GM23338 (cell line): ENCODE results near the gene VAV3. TPM values are rescaled to one million over a fixed set of nuclear protein-coding genes. Genes with fewer than 3 reads are reported as not detected.

Source experiments
- ATAC-seq: fragments of 200-7000 bp; cut with Tn5 transposase; 3 replicates; pipeline ENCODE4 v1.9.1; 2020
- DNase-seq: peaks from one replicate; pipeline ENCODE4 v3.0.0-alpha.2; 2015; ENCODE audit warnings: low spot score
- H2AFZ ChIP-seq: fragments of 200-600 bp; sonication (generic); 2 replicates; pipeline ENCODE4 v1.8.0; 2016; ENCODE audit warnings: antibody characterized with exemption, mild to moderate bottlenecking, moderate library complexity
- H3F3A ChIP-seq: fragments of 200-600 bp; sonication (generic); replicated peaks from 2 replicates; pipeline ENCODE4 v1.8.0; 2017; ENCODE audit warnings: antibody characterized with exemption, mixed run types, low read depth
- H3K27ac ChIP-seq: fragments of 200-600 bp; sonication (generic); 2 replicates; pipeline ENCODE4 v1.6.1; 2016; ENCODE audit warnings: low read depth
- H3K27me3 ChIP-seq: fragments of 200-600 bp; sonication (generic); 2 replicates; pipeline ENCODE4 v1.8.0; 2016; ENCODE audit warnings: mild to moderate bottlenecking, mixed run types, moderate library complexity; ENCODE audit not compliant: insufficient read depth
- H3K36me3 ChIP-seq: fragments of 200-600 bp; sonication (generic); 2 replicates; pipeline ENCODE4 v1.8.0; 2016; ENCODE audit warnings: mild to moderate bottlenecking; ENCODE audit not compliant: insufficient read depth
- H3K4me1 ChIP-seq: fragments of 200-600 bp; sonication (generic); 2 replicates; pipeline ENCODE4 v1.8.0; 2016; ENCODE audit warnings: mild to moderate bottlenecking, moderate library complexity; ENCODE audit not compliant: insufficient read depth
- H3K4me2 ChIP-seq: fragments of 200-600 bp; sonication (generic); 2 replicates; pipeline ENCODE4 v1.7.1; 2017; ENCODE audit warnings: mixed run types
- H3K4me3 ChIP-seq: fragments of 200-600 bp; sonication (generic); 2 replicates; pipeline ENCODE4 v1.6.1; 2016; ENCODE audit warnings: mixed run types
- H3K79me2 ChIP-seq: fragments of 200-600 bp; sonication (generic); replicated peaks from 2 replicates; pipeline ENCODE4 v1.8.0; 2017; ENCODE audit warnings: mild to moderate bottlenecking; ENCODE audit not compliant: insufficient read depth
- H3K9me2 ChIP-seq: fragments of 200-600 bp; sonication (generic); 2 replicates; pipeline ENCODE4 v1.8.0; 2017; ENCODE audit not compliant: insufficient read depth
- H4K20me1 ChIP-seq: fragments of 200-600 bp; sonication (generic); replicated peaks from 2 replicates; pipeline ENCODE4 v1.8.0; 2017; ENCODE audit warnings: mild to moderate bottlenecking; ENCODE audit not compliant: insufficient read depth
- H3K27ac Mint-ChIP-seq: 2 replicates; pipeline ENCODE4 v1.8.0; 2020; ENCODE audit warnings: inconsistent platforms, mild to moderate bottlenecking, moderate library complexity, mixed read lengths
- H3K27me3 Mint-ChIP-seq: 3 replicates; pipeline ENCODE4 v1.8.0; 2022; ENCODE audit warnings: low read depth, mild to moderate bottlenecking, moderate library complexity, mixed read lengths, inconsistent platforms; ENCODE audit not compliant: insufficient read depth, poor library complexity
- H3K36me3 Mint-ChIP-seq: 3 replicates; pipeline ENCODE4 v1.8.0; 2021; ENCODE audit warnings: low read depth, mild to moderate bottlenecking, inconsistent platforms, moderate library complexity, mixed read lengths
- H3K4me1 Mint-ChIP-seq: 3 replicates; pipeline ENCODE4 v1.8.0; 2020; ENCODE audit warnings: mild to moderate bottlenecking, inconsistent platforms, mixed read lengths
- H3K4me3 Mint-ChIP-seq: 3 replicates; pipeline ENCODE4 v1.8.0; 2021; ENCODE audit warnings: moderate library complexity, mild to moderate bottlenecking, inconsistent platforms, mixed read lengths
- H3K9me3 Mint-ChIP-seq: 3 replicates; pipeline ENCODE4 v1.8.0; 2020; ENCODE audit warnings: moderate library complexity, mild to moderate bottlenecking, inconsistent platforms, mixed read lengths
- CREB1 ChIP-seq: fragments of 250-450 bp; sonication (Bioruptor Pico); IDR thresholded peaks from 2 replicates; pipeline ENCODE4 v1.5.0; 2020; ENCODE audit warnings: low read depth, mild to moderate bottlenecking, moderate library complexity
- CTCF ChIP-seq, 2 experiments: fragments of 200-600 bp in 1 of 2; sonication (generic) in 1 of 2; conservative IDR thresholded peaks; 2 replicates each; pipeline versions ENCODE4 v1.5.1 to v1.6.1; 2016 to 2017; ENCODE audit warnings: antibody characterized with exemption in 2 of 2, low read depth in 2 of 2, mild to moderate bottlenecking in 2 of 2, moderate library complexity in 1 of 2
- ETS1 ChIP-seq: IDR thresholded peaks from 2 replicates; pipeline ENCODE4 v1.6.1; 2016; ENCODE audit warnings: antibody characterized with exemption
- EZH2 ChIP-seq: fragments of 200-600 bp; sonication (generic); IDR thresholded peaks from one replicate; pipeline ENCODE4 v1.8.0; 2017; ENCODE audit warnings: antibody characterized with exemption, mild to moderate bottlenecking, low read depth; ENCODE audit not compliant: unreplicated experiment
- EZH2phosphoT487 ChIP-seq: fragments of 200-600 bp; sonication (generic); IDR thresholded peaks from one replicate; pipeline ENCODE4 v1.8.1; 2018; ENCODE audit warnings: antibody characterized with exemption; ENCODE audit not compliant: unreplicated experiment
- JUNB ChIP-seq: IDR thresholded peaks from one replicate; pipeline ENCODE4 v1.6.1; 2016; ENCODE audit warnings: antibody characterized with exemption; ENCODE audit not compliant: unreplicated experiment
- NANOG ChIP-seq: IDR thresholded peaks from 2 replicates; pipeline ENCODE4 v1.6.1; 2016; ENCODE audit warnings: antibody characterized with exemption, borderline replicate concordance
- POLR2AphosphoS5 ChIP-seq: IDR thresholded peaks from 2 replicates; pipeline ENCODE4 v1.6.1; 2016; ENCODE audit warnings: antibody characterized with exemption, low read depth
- REST ChIP-seq: IDR thresholded peaks from one replicate; pipeline ENCODE4 v1.6.1; 2018; ENCODE audit warnings: antibody characterized with exemption; ENCODE audit not compliant: unreplicated experiment
- STAT1 ChIP-seq: IDR thresholded peaks from one replicate; pipeline ENCODE4 v1.6.1; 2016; ENCODE audit warnings: antibody characterized with exemption; ENCODE audit not compliant: unreplicated experiment
- ZNF114 ChIP-seq: fragments of 250-450 bp; sonication (Bioruptor Pico); IDR thresholded peaks from 2 replicates; pipeline ENCODE4 v1.5.0; 2020; ENCODE audit warnings: mild to moderate bottlenecking, moderate library complexity
- ZNF331 ChIP-seq: fragments of 250-450 bp; sonication (Bioruptor Pico); IDR thresholded peaks from 2 replicates; pipeline ENCODE4 v1.5.0; 2020; ENCODE audit warnings: low read depth, mild to moderate bottlenecking, moderate library complexity
- ZNF462 ChIP-seq: fragments of 250-450 bp; sonication (Bioruptor Pico); IDR thresholded peaks from 2 replicates; pipeline ENCODE4 v1.5.0; 2020; ENCODE audit warnings: mild to moderate bottlenecking, moderate library complexity
- polyA plus RNA-seq: library from polyadenylated mRNA; unstranded; fragments of >200 nt; fragmentation: Nextera tagmentation; extraction: Ambion mirVana; gene quantifications from 2 replicates; pipeline ENCODE4 v1.2.1, GENCODE V29; 2016
- total RNA-seq: library from RNA; depleted of rRNA; stranded (reverse); fragments of >200 nt; shearing (Covaris generic); gene quantifications from 2 replicates; pipeline ENCODE4 v1.2.3, GENCODE V29; 2014

VAV3 gene
- total and polyA plus RNA-seq, 2 experiments from 2014 or later, result 3.0 to 11.3 TPM

- no peaks in the 10 kb centered on the region for H3F3A ChIP-seq
- peaks cover 2% of the 10 kb centered on the region for H3K27me3 Mint-ChIP-seq
- DNase-seq, result no peak
- H3K36me3 ChIP-seq, result no peaks in the 10 kb centered on the region
- no peaks in the 10 kb centered on the region for H3K79me2 ChIP-seq
- no peaks in the 10 kb centered on the region for H3K9me3 Mint-ChIP-seq
- no peak for TF ChIP-seq CTCF (conservative IDR thresholded peaks at IDR 0.05; ENCODE audit: low read depth in 2 of 2)
- TF ChIP-seq ZNF331 (CRISPR knock-in tag), result no peak
- no peak for TF ChIP-seq STAT1
- TF ChIP-seq EZH2, result no peak
- TF ChIP-seq POLR2AphosphoS5, result no peak
- no peak for TF ChIP-seq CREB1
- no peak for TF ChIP-seq EZH2phosphoT487
- no peak for TF ChIP-seq JUNB
- TF ChIP-seq NANOG, result no peak
- no peak for TF ChIP-seq ZNF462
- TF ChIP-seq REST, result no peak
- TF ChIP-seq ETS1, result no peak
- no peak for TF ChIP-seq ZNF114 (CRISPR knock-in tag)
- H4K20me1 ChIP-seq, result no peaks in the 10 kb centered on the region
- no peaks in the 10 kb centered on the region for H3K4me1 Mint-ChIP-seq
- H3K27ac ChIP-seq, result no peak overlapping the region
- no peak overlapping the region for H3K27ac Mint-ChIP-seq
- ATAC-seq, result no peak
- no peak overlapping the region for H3K4me3 Mint-ChIP-seq
- no peak overlapping the region for H3K4me2 ChIP-seq
- H3K36me3 Mint-ChIP-seq, result no peaks in the 10 kb centered on the region
- no peaks in the 10 kb centered on the region for H3K27me3 ChIP-seq
- H2AFZ ChIP-seq, result no peak overlapping the region
- no peaks in the 10 kb centered on the region for H3K4me1 ChIP-seq
- H3K9me2 ChIP-seq, result no peaks in the 10 kb centered on the region
- no peak overlapping the region for H3K4me3 ChIP-seq
Observed at GRCh38 chr1:107664982-107665925, 299.7 kb downstream of the VAV3 start.
